HepG2 (cell line): Measurements from ENCODE around the gene BIRC6. TPM values are rescaled to one million over a fixed set of nuclear protein-coding genes. Genes with fewer than 3 reads are reported as not detected.

Experiments
- ATAC-seq: fragments of 200-7000 bp; cut with Tn5 transposase; 3 replicates; pipeline ENCODE4 v1.9.1; 2020; ENCODE audit warnings: mild to moderate bottlenecking, moderate library complexity
- BruUV-seq: library from RNA; stranded (reverse); fragments of 400-500 nt; replicated peaks from 2 replicates; lab custom pipeline; 2021; lab: Mats Ljungman, UMichigan
- CTCF ChIA-PET: fragments of 300-600 bp; formaldehyde crosslinking; extraction: SDS; loops from one replicate; lab custom pipeline; 2021; ENCODE audit warnings: low total read pairs, inconsistent platforms, low intra/inter-chr PET ratio; lab: Yijun Ruan, JAX
- POLR2A ChIA-PET: fragments of 350-600 bp; sonication (Branson Sonifier 250); formaldehyde crosslinking; loops from one replicate; lab custom pipeline; 2020; ENCODE audit warnings: antibody characterized with exemption, inconsistent platforms; lab: Yijun Ruan, JAX
- DNase-seq: peaks from one replicate; pipeline ENCODE4 v3.0.0-alpha.2; 2015; ENCODE audit warnings: low spot score
- FAIRE-seq: peaks from 3 replicates; lab custom pipeline; 2011; peaks lifted over from hg19 to GRCh38; lab: Jason Lieb, UNC
- H2AFZ ChIP-seq: one replicate; pipeline ENCODE4 v1.6.1; 2011; ENCODE audit warnings: low read length, inconsistent platforms
- H3K27ac ChIP-seq: fragments of 300-600 bp; 3 replicates; pipeline ENCODE4 v1.8.0; 2011; ENCODE audit warnings: mixed run types, mild to moderate bottlenecking, mixed read lengths, low read length, inconsistent platforms; ENCODE audit not compliant: insufficient read depth; ENCODE audit errors: extremely low read length
- H3K27me3 ChIP-seq, 2 experiments: fragments of 200-600 bp in 1 of 2; 2 replicates in 1 of 2; 3 replicates in 1 of 2; pipeline versions ENCODE4 v1.6.0 to v1.8.0; 2011; ENCODE audit warnings: low read length in 2 of 2, mild to moderate bottlenecking in 2 of 2, moderate library complexity in 2 of 2, inconsistent platforms in 1 of 2; ENCODE audit not compliant: insufficient read depth in 2 of 2, control insufficient read depth in 1 of 2
- H3K36me3 ChIP-seq, 2 experiments: fragments of 200-600 bp in 1 of 2; replicated peaks in 1 of 2; 2 replicates in 1 of 2; 3 replicates in 1 of 2; pipeline versions ENCODE4 v1.5.1 to v1.8.0; 2011; ENCODE audit warnings: low read length in 2 of 2, inconsistent platforms in 1 of 2; ENCODE audit not compliant: insufficient read depth in 2 of 2, control insufficient read depth in 1 of 2
- H3K4me1 ChIP-seq: 2 replicates; pipeline ENCODE4 v1.5.1; 2012; ENCODE audit warnings: low read length, inconsistent platforms; ENCODE audit not compliant: insufficient read depth
- H3K4me2 ChIP-seq: 2 replicates; pipeline ENCODE4 v1.6.0; 2011; ENCODE audit warnings: low read depth, low read length, inconsistent platforms
- H3K4me3 ChIP-seq, 3 experiments: fragments of 200-600 bp in 1 of 3; sonication (generic), shearing (Covaris generic) in 1 of 3; replicated peaks in 1 of 3; 2 replicates each; pipeline ENCODE4 v1.5.1; 2011 to 2016; ENCODE audit warnings: low read length in 3 of 3, inconsistent platforms in 2 of 3, low read depth in 2 of 3, mild to moderate bottlenecking in 2 of 3, control low read depth in 1 of 3, mixed read lengths in 1 of 3; ENCODE audit not compliant: insufficient read depth in 1 of 3
- H3K79me2 ChIP-seq: one replicate; pipeline ENCODE4 v1.6.1; 2011; ENCODE audit warnings: low read length, inconsistent platforms; ENCODE audit not compliant: insufficient read depth
- H3K9ac ChIP-seq: 2 replicates; pipeline ENCODE4 v1.6.0; 2011; ENCODE audit warnings: mild to moderate bottlenecking, low read depth, low read length, inconsistent platforms; ENCODE audit not compliant: insufficient read depth
- H3K9me3 ChIP-seq: 2 replicates; pipeline ENCODE4 v1.5.1; 2012; ENCODE audit warnings: mild to moderate bottlenecking, low read length
- H4K20me1 ChIP-seq: 2 replicates; pipeline ENCODE4 v1.6.0; 2011; ENCODE audit warnings: inconsistent platforms, mild to moderate bottlenecking, low read length, moderate library complexity; ENCODE audit not compliant: insufficient read depth
- GLMP ChIP-seq: sonication (generic); formaldehyde crosslinking; IDR thresholded peaks from 2 replicates; pipeline ENCODE4 v1.9.0; 2021; ENCODE audit warnings: missing genetic modification reagents, mild to moderate bottlenecking, borderline replicate concordance
- HNRNPH1 ChIP-seq: fragments of 200-400 bp; formaldehyde crosslinking; optimal IDR thresholded peaks from 2 replicates; pipeline ENCODE3; 2017; ENCODE audit warnings: mild to moderate bottlenecking, low read depth, low read length
- IRF1 ChIP-seq: sonication (generic); formaldehyde crosslinking; IDR thresholded peaks from 2 replicates; pipeline ENCODE4 v1.4.0; 2020; ENCODE audit warnings: low read depth, mild to moderate bottlenecking, missing genetic modification reagents
- MLLT10 ChIP-seq: sonication (generic); formaldehyde crosslinking; IDR thresholded peaks from 2 replicates; pipeline ENCODE4 v1.4.0; 2020; ENCODE audit warnings: missing genetic modification reagents
- NR2F1 ChIP-seq, 2 experiments: fragments of 450-650 bp in 1 of 2; formaldehyde crosslinking in 1 of 2; IDR thresholded peaks; 2 replicates each; pipeline versions ENCODE4 v1.5.0 to v1.6.1; 2016 to 2020; ENCODE audit warnings: mild to moderate bottlenecking in 1 of 2, missing compliant biosample characterization in 1 of 2, missing genetic modification reagents in 1 of 2, moderate library complexity in 1 of 2
- PLSCR1 ChIP-seq: sonication (generic); formaldehyde crosslinking; IDR thresholded peaks from 2 replicates; pipeline ENCODE4 v1.5.0; 2020; ENCODE audit warnings: missing genetic modification reagents, mild to moderate bottlenecking, borderline replicate concordance
- SATB2 ChIP-seq: sonication (generic); formaldehyde crosslinking; IDR thresholded peaks from 2 replicates; pipeline ENCODE4 v1.5.0; 2020; ENCODE audit warnings: missing genetic modification reagents
- SIN3B ChIP-seq: fragments of 150-350 bp; IDR thresholded peaks from 2 replicates; pipeline ENCODE4 v1.6.1; 2014; ENCODE audit warnings: low read length
- ZKSCAN1 ChIP-seq: fragments of 150-350 bp; IDR thresholded peaks from 2 replicates; pipeline ENCODE4 v1.6.1; 2014; ENCODE audit warnings: low read length
- ZNF160 ChIP-seq: sonication (generic); formaldehyde crosslinking; IDR thresholded peaks from 2 replicates; pipeline ENCODE4 v1.8.0; 2022; ENCODE audit warnings: mild to moderate bottlenecking, inconsistent platforms, missing genetic modification reagents
- ZNF274 ChIP-seq: sonication (generic); formaldehyde crosslinking; IDR thresholded peaks from 2 replicates; pipeline ENCODE4 v1.5.1; 2020; ENCODE audit warnings: mild to moderate bottlenecking, missing genetic modification reagents
- ZNF407 ChIP-seq: sonication (generic); formaldehyde crosslinking; IDR thresholded peaks from one replicate; pipeline ENCODE4 v1.5.1; 2020; ENCODE audit warnings: mild to moderate bottlenecking, missing genetic modification reagents; ENCODE audit errors: not compliant biosample characterization
- ZNF615 ChIP-seq: sonication (generic); formaldehyde crosslinking; IDR thresholded peaks from 2 replicates; pipeline ENCODE4 v1.5.0; 2020; ENCODE audit warnings: mild to moderate bottlenecking, missing genetic modification reagents, borderline replicate concordance
- ZNF740 ChIP-seq: sonication (generic); formaldehyde crosslinking; IDR thresholded peaks from 2 replicates; pipeline ENCODE4 v1.4.0; 2020; ENCODE audit warnings: missing genetic modification reagents
- WGBS: methylation state at CpG from one replicate; pipeline ENCODE4 v1.1.6; 2017; ENCODE audit warnings: low lambda C conversion rate; 5-methylcytosine and 5-hydroxymethylcytosine counted together
- in situ Hi-C: cut with HindIII; loops from 2 replicates; pipeline ENCODE4 v1.10.0; 2017; ENCODE audit warnings: low pct_unique_long_range_greater_than_20kb; ENCODE audit not compliant: extremely low pct_ligation_motif_present
- intact Hi-C: fragments of 100-400 bp; cut with micrococcal nuclease; formaldehyde crosslinking; loops from one replicate; pipeline ENCODE4 v1.10.0; 2022; ENCODE audit not compliant: unreplicated experiment
- polyA plus RNA-seq, 8 experiments: library from polyadenylated mRNA; depleted of rRNA in 3 of 8; stranded (reverse) in 7 of 8; unstranded in 1 of 8; fragments of >200 nt; fragmentation: Illumina TruSeq in 4 of 8; extraction: Trizol in 4 of 8; gene quantifications; 2 replicates each; pipeline versions ENCODE4 v1.2.1 to v1.2.3, GENCODE V29; 2011 to 2016; ENCODE audit warnings: low read depth in 4 of 8, missing spikeins in 1 of 8, mixed read lengths in 1 of 8; ENCODE audit not compliant: insufficient read depth in 1 of 8
- total RNA-seq, 5 experiments: library from RNA; depleted of rRNA; stranded (reverse); fragments of >200 nt; fragmentation: Illumina TruSeq; extraction: Trizol; gene quantifications; 2 replicates each; pipeline ENCODE4 v1.2.3, GENCODE V29; 2016; ENCODE audit warnings: low read depth in 1 of 5

BIRC6 gene
- total and polyA plus RNA-seq, 2 of the 13 experiments (the other 11 are each of a cell fraction or from before 2014, with no cell fraction given), result 65.6 to 120 TPM

GRCh38 chr2:32491346-32491745, 134.5 kb downstream of the BIRC6 start:
- Histone ChIP-seq H3K4me3 (no peak overlapping the region), H3K27me3 (no peaks in the 10 kb centered on the region), H3K27ac (no peak overlapping the region), H3K79me2 (no peaks in the 10 kb centered on the region), H3K36me3 (peaks cover 7 to 41% of the 10 kb centered on the region in 2 experiments), H4K20me1 (no peaks in the 10 kb centered on the region), H3K4me1 (0 out of 2 replicates have a peak, but pooled peaks cover 8% of the 10 kb centered on the region), H2AFZ (no peak overlapping the region), H3K9me3 (no peaks in the 10 kb centered on the region), H3K4me2 (no peak overlapping the region), H3K9ac (no peak overlapping the region)
- ATAC-seq, result no peak
- no peak for DNase-seq
- POLR2A ChIA-PET, result no interaction called here
- CTCF ChIA-PET, result no interaction called here
- FAIRE-seq, result no peak
- in situ Hi-C loops (no loop called here), intact Hi-C loops (no loop called here)
- no TSS peak for BruUV-seq
- WGBS, result 98% methylated on average over 1 of the region's 1 CpG
- TF ChIP-seq ZKSCAN1, result no peak
- no peak for TF ChIP-seq ZNF407 (CRISPR knock-in tag)
- TF ChIP-seq IRF1 (CRISPR knock-in tag), result no peak
- no peak for TF ChIP-seq ZNF274 (CRISPR knock-in tag)
- TF ChIP-seq PLSCR1 (CRISPR knock-in tag), result no peak
- TF ChIP-seq ZNF160, result no peak
- no peak for TF ChIP-seq ZNF740 (CRISPR knock-in tag)
- no peak for TF ChIP-seq HNRNPH1
- TF ChIP-seq ZNF615 (CRISPR knock-in tag), result no peak
- no peak for TF ChIP-seq SIN3B
- TF ChIP-seq GLMP (CRISPR knock-in tag), result no peak
- TF ChIP-seq NR2F1 (CRISPR knock-in tag; IDR thresholded peaks at IDR 0.05), result no peak
- TF ChIP-seq SATB2, result no peak
- no peak for TF ChIP-seq MLLT10 (CRISPR knock-in tag)
